ENCODE results near the gene HOXC9. TPM values are rescaled to one million over a fixed set of nuclear protein-coding genes. Genes with fewer than 3 reads are reported as not detected.
A peak's percentile ranks its signal among the peaks of the same experiment; 100 is the strongest.

HOXC9 gene
- polyA plus RNA-seq, 2 of the 4 experiments (the other 2 are of a cell fraction): 5.2 to 6.6 TPM

- POLR2A ChIA-PET: interaction anchor here (0.6 kb wide), 1 partner anchor 194 kb away, joined by 5 read pairs; no protein-coding TSS in a partner anchor
- CTCF ChIA-PET: interaction anchor here (0.5 to 28.7 kb wide), 8 partner anchors 8 to 310 kb away, joined by 3 to 1074 read pairs (median 5); partner anchors contain the start of genes HOXC10, HOXC5 and SMUG1
Observed at GRCh38 chr12:53997204-53998109, 2.5 kb upstream of the HOXC9 start.

GRCh38 chr12:53998110-53998899 lies 1.7 kb upstream of the HOXC9 start:
- H3K9me3 ChIP-seq: no peaks in the 10 kb centered on the region
- ATAC-seq: no peak
- no peak for FAIRE-seq
- H3K4me1 ChIP-seq: peaks cover 14% of the 10 kb centered on the region
- POLR2A ChIA-PET: interaction anchor here (0.6 to 1.0 kb wide), 2 partner anchors 11 to 193 kb away, joined by 3 to 5 read pairs; no protein-coding TSS in a partner anchor
- H3K27ac ChIP-seq: no peak overlapping the region
- no peak for DNase-seq (ENCODE audit: low read depth in 1 of 2, low spot score in 1 of 2)
- TF ChIP-seq RCOR1 (IDR thresholded peaks at IDR 0.05; ENCODE audit: low read depth, low read length) (no peak), SMC3 (IDR thresholded peaks at IDR 0.05) (no peak), EHMT2 (IDR thresholded peaks at IDR 0.05; ENCODE audit: low read depth) (no peak), JUN (IDR thresholded peaks at IDR 0.05) (no peak), JUNB (IDR thresholded peaks at IDR 0.05) (no peak), RAD21 (conservative IDR thresholded peaks at IDR 0.05 in 1 of 2, IDR thresholded peaks at IDR 0.05 in 1 of 2) (no peak), HMGXB4 (CRISPR knock-in tag; IDR thresholded peaks at IDR 0.05; ENCODE audit: borderline replicate concordance) (no peak), CTCF (IDR thresholded peaks at IDR 0.05) (no peak), CEBPB (IDR thresholded peaks at IDR 0.05) (no peak), ZSCAN20 (CRISPR knock-in tag; IDR thresholded peaks at IDR 0.05) (no peak), MAZ (IDR thresholded peaks at IDR 0.05; ENCODE audit: borderline replicate concordance, low read depth, low read length) (no peak), TP53 (CRISPR knock-in tag; IDR thresholded peaks at IDR 0.05) (no peak)
- CTCF ChIA-PET: interaction anchor here (1.1 to 28.7 kb wide), 8 partner anchors 7 to 241 kb away, joined by 3 to 1074 read pairs (median 11); partner anchors contain the start of genes HOXC10, HOXC5 and SMUG1
- 81% methylated on average over 10 of the region's 11 CpGs for WGBS (ENCODE audit: missing lambda C conversion rate)
- H3K4me2 ChIP-seq: peak overlapping the region; percentile 87; the same call in 2 of the 3 replicates
- no peak overlapping the region for H3K4me3 ChIP-seq

More at GRCh38 chr12:53997204-53998109, 2.5 kb upstream of the HOXC9 start:
- 91% methylated on average over 35 of the region's 35 CpGs for WGBS (ENCODE audit: missing lambda C conversion rate)
- Histone ChIP-seq H3K4me2 (no peak overlapping the region), H3K9me3 (no peaks in the 10 kb centered on the region), H3K27ac (no peak overlapping the region), H3K4me3 (no peak overlapping the region), H3K4me1 (peaks cover 14% of the 10 kb centered on the region)
- no peak for DNase-seq (ENCODE audit: low read depth in 1 of 2, low spot score in 1 of 2)
- no peak for TF ChIP-seq EHF (CRISPR knock-in tag; IDR thresholded peaks at IDR 0.05)
- FAIRE-seq: no peak
- ATAC-seq: no peak

- FAIRE-seq: no peak
- DNase-seq (ENCODE audit: low read depth in 1 of 2, low spot score in 1 of 2): no peak
- ChIA-PET CTCF (interaction anchor here (1.1 to 28.7 kb wide), 8 partner anchors 8 to 242 kb away, joined by 3 to 1074 read pairs (median 12); partner anchors contain the start of genes HOXC10, HOXC5, HOXC8 and SMUG1), POLR2A (interaction anchor here (1.0 to 1.6 kb wide), 2 partner anchors 8 to 11 kb away, joined by 3 to 4 read pairs; no protein-coding TSS in a partner anchor)
- no peaks in the 10 kb centered on the region for H3K9me3 ChIP-seq
- ATAC-seq: no peak
- H3K4me2 ChIP-seq: peak overlapping the region; percentile 87
- H3K4me3 ChIP-seq: peak overlapping the region; percentile 83
- TF ChIP-seq HOXA7 (CRISPR knock-in tag; IDR thresholded peaks at IDR 0.05): no peak
- no peak for TF ChIP-seq USF2 (IDR thresholded peaks at IDR 0.05)
- no peak for TF ChIP-seq BHLHE40 (IDR thresholded peaks at IDR 0.05; ENCODE audit: low read depth, low read length)
- TF ChIP-seq HDAC2 (IDR thresholded peaks at IDR 0.05): no peak
- no peak for TF ChIP-seq KDM1A (IDR thresholded peaks at IDR 0.05; ENCODE audit: low read depth)
- no peak for TF ChIP-seq NPAS2 (CRISPR knock-in tag; IDR thresholded peaks at IDR 0.05; ENCODE audit: borderline replicate concordance)
- H3K4me1 ChIP-seq: peaks cover 14% of the 10 kb centered on the region
- peak overlapping the region; percentile 93 to 96; a peak in 5 of 6 replicates for H3K27ac ChIP-seq
- 54% methylated on average over 13 of the region's 13 CpGs for WGBS (ENCODE audit: missing lambda C conversion rate)
Observed at GRCh38 chr12:53998900-53999236, 1.1 kb upstream of the HOXC9 start.
